SKM-1 treated with dmso at 0.1 percent for 144 hours (cell line): ENCODE measurements around the gene CRYL1.
"Not testable (repeated sequence)": the region's sequence is repeated elsewhere in the genome, so short reads cannot be mapped to it uniquely, and the experiment has no call there.

Experiments
- DNase-seq: peaks from one replicate; lab custom pipeline; 2025; ENCODE audit not compliant: unreplicated experiment; lab: John Stamatoyannopoulos, UW

Gene CRYL1

GRCh38 chr13:20461481-20461859 is 64.2 kb downstream of the CRYL1 start:
- no peak for DNase-seq

GRCh38 chr13:20460761-20461160 is 64.9 kb downstream of the CRYL1 start:
- DNase-seq: no peak

- DNase-seq: no peak
These were observed 68.0 kb downstream of the CRYL1 start for GRCh38 chr13:20457670-20458069.

- no peak for DNase-seq
These were observed 68.9 kb downstream of the CRYL1 start for GRCh38 chr13:20456737-20457136.

- no peak for DNase-seq
These were observed 74.3 kb downstream of the CRYL1 start for GRCh38 chr13:20451397-20451796.

- no peak for DNase-seq
These were observed 77.2 kb downstream of the CRYL1 start for GRCh38 chr13:20448470-20448869.

GRCh38 chr13:20446900-20447299 is 78.8 kb downstream of the CRYL1 start:
- no peak for DNase-seq

GRCh38 chr13:20446405-20446804 is 79.3 kb downstream of the CRYL1 start:
- DNase-seq: no peak

- no peak for DNase-seq
These were observed 82.8 kb downstream of the CRYL1 start for GRCh38 chr13:20442798-20443381.

GRCh38 chr13:20442375-20442774 is 83.3 kb downstream of the CRYL1 start:
- no peak for DNase-seq

- DNase-seq: no peak
These were observed 83.8 kb downstream of the CRYL1 start for GRCh38 chr13:20441879-20442278.

GRCh38 chr13:20441056-20441455 is 84.6 kb downstream of the CRYL1 start:
- DNase-seq: no peak

GRCh38 chr13:20439261-20439660 is 86.4 kb downstream of the CRYL1 start:
- DNase-seq: no peak

- DNase-seq: no peak
These were observed 86.9 kb downstream of the CRYL1 start for GRCh38 chr13:20438801-20439200.

GRCh38 chr13:20436505-20436904 is 89.2 kb downstream of the CRYL1 start:
- no peak for DNase-seq

- DNase-seq: no peak
These were observed 89.9 kb downstream of the CRYL1 start for GRCh38 chr13:20435616-20436368.

GRCh38 chr13:20434210-20434609 is 91.4 kb downstream of the CRYL1 start:
- DNase-seq: not testable (repeated sequence)

GRCh38 chr13:20431687-20432384 is 93.8 kb downstream of the CRYL1 start:
- DNase-seq: no peak

- DNase-seq: no peak
These were observed 94.6 kb downstream of the CRYL1 start for GRCh38 chr13:20431080-20431479.

- no peak for DNase-seq
These were observed 95.4 kb downstream of the CRYL1 start for GRCh38 chr13:20430296-20430695.

- no peak for DNase-seq
These were observed 96.0 kb downstream of the CRYL1 start for GRCh38 chr13:20429682-20430081.
